ENCODE results near the gene PLCL1.

GRCh38 chr2:197929008-197929885 lies 124.9 kb downstream of the PLCL1 start:
- TF ChIP-seq CTCF (IDR thresholded peaks at IDR 0.05; ENCODE audit: low read length) (no peak), EZH2 (optimal IDR thresholded peaks at IDR 0.05; ENCODE audit: low read depth, low read length) (no peak), EZH2phosphoT487 (IDR thresholded peaks at IDR 0.05; ENCODE audit: low read length) (no peak)
